HG03045 (cell line): Measurements from ENCODE around the gene MGST3.
A peak's percentile ranks its signal among the peaks of the same experiment; 100 is the strongest.
"Not testable (repeated sequence)": the region's sequence is repeated elsewhere in the genome, so short reads cannot be mapped to it uniquely, and the experiment has no call there.

Experiments used
- ATAC-seq: cut with Tn5 transposase; IDR thresholded peaks from one replicate; pipeline ENCODE4 v1.9.1; 2021; ENCODE audit warnings: mild to moderate bottlenecking, moderate library complexity; ENCODE audit not compliant: unreplicated experiment

Gene MGST3

DNA sequence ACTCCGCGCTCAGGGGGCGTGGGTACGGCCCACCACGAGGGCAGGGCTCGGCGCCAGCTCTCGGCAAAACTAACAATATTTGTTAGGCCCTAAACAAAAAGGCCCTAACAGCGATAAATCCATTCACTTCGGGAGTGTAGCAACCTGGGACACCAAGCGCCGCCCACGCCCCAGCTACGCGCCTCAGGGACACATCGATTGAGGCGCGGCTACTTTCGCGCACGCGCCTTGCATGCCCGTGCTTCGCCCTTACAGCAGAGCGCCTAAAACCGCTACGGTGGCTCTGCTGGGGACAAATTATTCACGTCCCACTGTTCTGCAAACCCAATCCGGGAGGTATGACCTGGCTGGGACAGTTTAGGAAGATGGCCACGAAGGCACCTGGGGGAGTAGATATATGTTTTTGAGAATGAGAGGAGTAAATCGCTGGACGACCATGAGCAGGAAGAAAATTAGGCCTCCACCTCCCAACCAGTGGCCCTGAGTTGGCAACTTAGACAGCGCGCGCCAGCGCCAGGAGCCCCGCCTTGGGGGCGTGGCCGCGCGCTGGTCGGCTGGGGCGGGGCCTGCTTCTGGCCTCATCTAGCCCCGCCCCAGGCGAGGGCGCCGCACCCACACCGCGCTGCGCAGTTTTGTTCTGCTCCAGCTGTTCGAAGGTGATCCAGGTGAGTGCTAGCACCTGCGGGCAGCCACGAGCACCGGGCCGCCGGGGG lies at the start of gene MGST3:
Gene MGST3, plus strand, starts transcription at position 606 of the 713 bp plus-strand sequence. CDS start 18,614 bp downstream, outside the sequence.
- ATAC-seq: peak; percentile 87

DNA sequence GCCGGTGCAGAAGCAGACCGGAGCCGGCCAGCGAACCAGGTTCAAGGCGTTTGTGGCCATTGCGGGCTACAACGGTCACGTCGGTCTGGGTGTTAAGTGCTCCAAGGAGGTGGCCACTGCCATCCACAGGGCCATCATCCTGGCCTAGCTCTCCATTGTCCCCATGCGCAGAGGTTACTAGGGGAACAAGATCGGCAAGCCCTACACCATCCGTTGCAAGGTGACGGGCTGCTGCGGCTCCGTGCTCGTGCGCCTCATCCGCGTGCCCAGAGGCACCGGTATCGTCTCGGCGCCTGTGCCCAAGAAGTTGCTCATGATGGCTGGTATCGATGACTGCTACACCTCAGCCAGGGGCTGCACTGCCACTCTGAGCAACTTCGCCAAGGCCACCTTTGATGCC lies 49.1 kb upstream of the MGST3 start:
- ATAC-seq: no peak

GRCh38 chr1:165586398-165586797 lies 44.6 kb upstream of the MGST3 start:
- ATAC-seq: no peak

DNA sequence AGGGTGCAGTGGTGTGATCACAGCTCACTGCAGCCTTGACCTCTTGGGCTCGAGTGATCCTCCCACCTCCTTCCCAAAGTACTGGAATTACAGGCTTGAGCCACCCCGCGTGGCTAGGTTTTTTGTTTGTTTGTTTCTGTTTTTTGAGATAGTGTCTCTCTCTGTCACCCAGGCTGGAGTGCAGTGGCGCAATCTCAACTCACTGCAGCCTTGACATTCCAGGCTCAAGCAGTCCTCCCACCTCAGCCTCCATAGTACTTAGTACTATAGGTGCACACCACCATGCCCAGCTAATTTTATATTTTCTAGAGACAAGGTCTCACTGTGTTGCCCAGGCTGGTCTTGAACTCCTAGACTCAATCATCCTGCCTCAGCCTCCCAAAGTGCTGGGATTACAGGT lies 39.6 kb upstream of the MGST3 start:
- ATAC-seq: not testable (repeated sequence)

- ATAC-seq: no peak
These were observed 37.9 kb upstream of the MGST3 start for GRCh38 chr1:165592945-165593823.

- ATAC-seq: no peak
These were observed 35.6 kb upstream of the MGST3 start for GRCh38 chr1:165595246-165595938.

GRCh38 chr1:165597883-165598675 lies 33.0 kb upstream of the MGST3 start:
- ATAC-seq: peak; percentile 97

DNA sequence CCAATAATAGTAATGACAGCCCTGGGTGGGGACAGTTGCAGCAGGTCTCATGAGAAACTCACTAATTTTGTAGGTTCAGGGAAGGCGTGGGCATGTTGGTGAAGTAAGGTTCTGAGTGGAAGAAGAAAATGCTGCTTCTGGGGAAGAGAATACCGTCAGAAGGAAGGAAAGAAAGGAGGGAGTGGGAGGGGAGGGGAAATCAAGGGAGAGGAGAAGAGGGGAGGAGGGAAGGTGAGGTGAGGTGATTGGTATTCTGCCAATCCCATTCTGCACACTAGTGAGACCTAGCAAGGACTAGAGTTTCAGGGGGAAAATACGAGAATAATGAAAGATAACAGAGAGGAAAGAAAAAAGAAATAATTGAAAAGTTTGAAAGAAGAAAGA lies 32.4 kb upstream of the MGST3 start:
- ATAC-seq: no peak

DNA sequence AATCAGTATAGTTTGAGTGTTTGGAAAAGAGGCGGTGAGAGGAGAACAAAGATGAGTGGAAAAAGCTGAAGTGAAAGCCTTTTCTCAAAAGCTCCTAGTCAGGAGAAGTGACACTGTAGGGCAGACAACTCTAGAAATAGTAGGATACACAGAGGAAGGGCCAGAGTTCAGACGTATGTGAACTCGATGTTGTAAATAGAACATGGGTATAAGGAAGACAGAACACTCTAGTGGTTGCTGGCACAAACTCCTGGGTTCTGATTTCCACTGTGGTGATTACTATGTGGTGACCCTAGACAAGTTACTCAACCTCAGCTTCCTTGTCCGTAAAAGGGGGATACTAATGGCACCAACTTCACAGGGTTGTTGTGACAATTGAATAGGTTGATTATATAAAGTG lies 30.2 kb upstream of the MGST3 start:
- ATAC-seq: no peak

GRCh38 chr1:165603810-165604209 lies 27.2 kb upstream of the MGST3 start:
- ATAC-seq: no peak

DNA sequence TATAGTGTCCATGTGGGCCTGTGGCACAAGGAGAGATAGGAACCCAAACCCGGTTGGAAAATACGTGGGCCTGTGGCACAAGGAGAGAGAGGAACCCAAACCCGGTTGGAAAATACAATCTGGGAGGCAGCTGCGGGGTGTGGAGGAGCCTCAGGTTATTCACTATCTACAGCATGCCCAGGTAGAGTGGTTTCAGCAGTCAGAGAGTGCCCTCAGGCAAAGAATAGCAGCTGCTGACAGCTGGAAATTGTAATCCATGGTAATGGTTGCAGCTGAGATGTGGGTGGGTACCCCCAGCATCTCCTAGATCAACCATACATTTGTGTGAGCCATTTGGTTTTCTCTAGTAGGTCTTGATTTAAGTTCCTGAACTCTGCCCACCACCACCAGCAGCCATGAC lies 25.8 kb upstream of the MGST3 start:
- no peak for ATAC-seq

- ATAC-seq: not testable (repeated sequence)
These were observed 24.4 kb upstream of the MGST3 start for GRCh38 chr1:165606676-165607075.

- ATAC-seq: no peak
These were observed 20.2 kb upstream of the MGST3 start for GRCh38 chr1:165610866-165611265.

GRCh38 chr1:165612062-165612461 lies 19.0 kb upstream of the MGST3 start:
- no peak for ATAC-seq

GRCh38 chr1:165616054-165616612 lies 14.9 kb upstream of the MGST3 start:
- no peak for ATAC-seq

DNA sequence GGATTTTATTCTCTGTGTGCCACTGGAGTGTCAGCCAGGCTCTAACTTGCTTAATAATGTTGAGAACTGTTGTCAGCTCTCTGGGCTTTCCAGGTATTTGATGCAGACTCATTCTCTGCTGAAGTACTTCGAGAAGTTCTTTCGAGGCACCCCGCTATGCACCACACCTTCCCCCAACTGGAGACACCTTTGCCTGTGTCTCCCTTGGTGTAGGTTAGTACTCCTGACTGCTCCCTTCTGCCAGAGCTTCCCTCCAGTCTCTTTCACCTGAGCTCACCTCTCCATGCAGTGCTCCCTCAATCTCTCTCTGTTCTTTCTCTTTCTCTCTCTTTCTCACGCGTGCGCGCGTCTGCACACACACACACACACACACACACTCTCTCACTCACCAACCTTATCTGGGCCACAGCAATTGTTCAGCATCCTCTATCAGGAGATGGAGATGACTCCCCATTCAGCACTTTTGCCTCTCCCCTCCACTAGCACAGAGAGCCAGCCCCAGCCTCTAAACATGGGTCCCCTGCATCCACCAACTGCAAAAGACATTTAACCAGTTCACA lies 14.0 kb upstream of the MGST3 start:
- no peak for ATAC-seq

DNA sequence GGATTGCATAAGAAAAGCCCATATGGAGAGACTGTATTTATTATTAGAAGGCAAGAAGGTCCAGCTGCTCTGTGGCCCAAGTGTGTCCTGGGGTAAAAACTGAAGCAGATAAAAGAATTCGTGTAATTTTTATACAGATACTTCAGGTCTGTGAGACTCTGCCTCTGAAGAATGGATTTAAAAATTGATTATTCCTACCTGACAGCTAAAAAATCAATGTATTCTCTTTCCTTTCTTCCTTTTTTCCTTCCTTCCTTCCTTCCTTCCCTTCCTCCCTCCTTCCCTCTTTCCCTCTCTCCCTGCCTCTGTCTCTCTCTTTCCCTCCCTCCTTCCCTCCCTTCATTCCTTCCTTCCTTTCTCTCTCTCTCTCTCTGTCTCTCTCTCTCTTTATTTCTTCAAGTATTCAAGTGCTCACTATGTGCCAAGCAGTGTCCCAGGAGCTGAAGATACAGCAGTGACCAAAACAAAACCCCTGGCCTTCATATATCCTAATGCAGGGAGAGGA lies 11.3 kb upstream of the MGST3 start:
- ATAC-seq: no peak

GRCh38 chr1:165623624-165624023 lies 7.4 kb upstream of the MGST3 start:
- ATAC-seq: no peak

DNA sequence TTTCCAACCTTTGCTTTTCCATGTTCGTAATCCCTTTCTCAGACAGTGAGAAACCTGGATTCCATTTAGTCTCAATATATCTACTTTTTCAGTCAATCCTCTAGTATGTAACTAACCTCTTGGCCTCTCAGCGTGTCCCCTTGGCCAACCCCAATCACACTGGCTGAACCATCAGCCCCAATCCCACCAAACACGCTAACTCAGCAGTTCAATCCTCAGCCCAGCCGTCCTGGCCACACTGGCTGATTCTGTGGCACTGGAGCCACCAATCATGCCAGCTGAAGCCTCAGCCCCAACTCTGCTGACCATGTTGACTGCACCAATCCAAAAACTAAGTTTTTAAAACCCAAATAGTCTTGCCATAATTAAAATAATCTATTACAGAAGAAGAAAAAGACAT lies 6.6 kb upstream of the MGST3 start:
- ATAC-seq: no peak
